AG04450 (cell line): ENCODE measurements around the gene NLRC5. TPM values are rescaled to one million over a fixed set of nuclear protein-coding genes. Genes with fewer than 3 reads are reported as not detected.
"Not testable (repeated sequence)": the region's sequence is repeated elsewhere in the genome, so short reads cannot be mapped to it uniquely, and the experiment has no call there.

Experiments used
- CTCF ChIA-PET: fragments of 300-600, 350-600 bp; formaldehyde crosslinking; extraction: SDS; loops from one replicate; lab custom pipeline; 2022; ENCODE audit warnings: antibody characterized with exemption, inconsistent platforms; lab: Charles Lee
- POLR2A ChIA-PET: fragments of 350-600 bp; formaldehyde crosslinking; extraction: SDS; loops from one replicate; lab custom pipeline; 2021; ENCODE audit warnings: antibody characterized with exemption, inconsistent platforms; lab: Yijun Ruan, JAX
- DNase-seq: peaks from one replicate; pipeline ENCODE4 v3.0.0-alpha.2; 2011; ENCODE audit warnings: low read depth, low spot score
- H3K27ac ChIP-seq: one replicate; pipeline ENCODE4 v1.5.1; 2012; ENCODE audit warnings: low read depth, low read length, control low read depth
- H3K27me3 ChIP-seq: one replicate; pipeline ENCODE4 v1.6.0; 2012; ENCODE audit warnings: low read length; ENCODE audit not compliant: control insufficient read depth, insufficient read depth
- H3K4me3 ChIP-seq: 2 replicates; pipeline ENCODE4 v1.5.1; 2011; ENCODE audit warnings: mild to moderate bottlenecking, low read depth, low read length, control low read depth
- H3K9me3 ChIP-seq: 2 replicates; pipeline ENCODE4 v1.5.1; 2012; ENCODE audit warnings: low read length; ENCODE audit not compliant: control insufficient read depth, insufficient read depth
- polyA plus RNA-seq: library from polyadenylated mRNA; depleted of rRNA; stranded (reverse); fragments of >200 nt; gene quantifications from 2 replicates; pipeline ENCODE4 v1.2.3, GENCODE V29; 2011
- TF ChIP-seq, protein P1 (sequence below): IDR thresholded peaks from 2 replicates; pipeline ENCODE4 v1.5.1; 2011; ENCODE audit warnings: low read depth, low read length, control low read depth, inconsistent platforms

NLRC5 gene
- polyA plus RNA-seq, 1 experiment, result 9.2 TPM

DNA sequence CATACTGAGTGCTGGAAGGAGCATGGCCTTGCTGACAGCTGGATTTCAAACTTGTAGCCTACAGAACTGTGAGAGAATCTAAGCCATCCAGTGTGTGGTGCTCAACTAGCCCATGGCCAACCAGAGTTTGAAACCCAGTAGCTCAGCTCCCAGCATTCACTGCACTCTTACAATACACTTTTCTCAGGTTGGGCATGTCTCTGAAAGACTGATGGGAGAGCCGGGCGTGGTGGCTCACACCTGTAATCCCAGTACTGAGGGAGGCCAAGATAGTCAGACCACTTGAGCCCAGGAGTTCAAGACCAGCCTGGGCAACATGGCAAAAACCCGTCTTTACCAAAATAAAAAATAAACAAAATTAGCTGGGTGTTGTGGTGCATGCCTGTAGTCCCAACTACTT lies 106.8 kb downstream of the NLRC5 start:
- no peak for DNase-seq
- TF ChIP-seq, protein P1, sequence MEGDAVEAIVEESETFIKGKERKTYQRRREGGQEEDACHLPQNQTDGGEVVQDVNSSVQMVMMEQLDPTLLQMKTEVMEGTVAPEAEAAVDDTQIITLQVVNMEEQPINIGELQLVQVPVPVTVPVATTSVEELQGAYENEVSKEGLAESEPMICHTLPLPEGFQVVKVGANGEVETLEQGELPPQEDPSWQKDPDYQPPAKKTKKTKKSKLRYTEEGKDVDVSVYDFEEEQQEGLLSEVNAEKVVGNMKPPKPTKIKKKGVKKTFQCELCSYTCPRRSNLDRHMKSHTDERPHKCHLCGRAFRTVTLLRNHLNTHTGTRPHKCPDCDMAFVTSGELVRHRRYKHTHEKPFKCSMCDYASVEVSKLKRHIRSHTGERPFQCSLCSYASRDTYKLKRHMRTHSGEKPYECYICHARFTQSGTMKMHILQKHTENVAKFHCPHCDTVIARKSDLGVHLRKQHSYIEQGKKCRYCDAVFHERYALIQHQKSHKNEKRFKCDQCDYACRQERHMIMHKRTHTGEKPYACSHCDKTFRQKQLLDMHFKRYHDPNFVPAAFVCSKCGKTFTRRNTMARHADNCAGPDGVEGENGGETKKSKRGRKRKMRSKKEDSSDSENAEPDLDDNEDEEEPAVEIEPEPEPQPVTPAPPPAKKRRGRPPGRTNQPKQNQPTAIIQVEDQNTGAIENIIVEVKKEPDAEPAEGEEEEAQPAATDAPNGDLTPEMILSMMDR, result no peak
- Histone ChIP-seq H3K27ac (no peak overlapping the region), H3K9me3 (no peaks in the 10 kb centered on the region), H3K27me3 (no peaks in the 10 kb centered on the region), H3K4me3 (no peak overlapping the region)
- ChIA-PET CTCF (interaction anchor here (0.6 to 1.2 kb wide), 2 partner anchors 12 to 71 kb away, joined by 3 to 4 read pairs; no protein-coding TSS in a partner anchor), POLR2A (no interaction called here)

DNA sequence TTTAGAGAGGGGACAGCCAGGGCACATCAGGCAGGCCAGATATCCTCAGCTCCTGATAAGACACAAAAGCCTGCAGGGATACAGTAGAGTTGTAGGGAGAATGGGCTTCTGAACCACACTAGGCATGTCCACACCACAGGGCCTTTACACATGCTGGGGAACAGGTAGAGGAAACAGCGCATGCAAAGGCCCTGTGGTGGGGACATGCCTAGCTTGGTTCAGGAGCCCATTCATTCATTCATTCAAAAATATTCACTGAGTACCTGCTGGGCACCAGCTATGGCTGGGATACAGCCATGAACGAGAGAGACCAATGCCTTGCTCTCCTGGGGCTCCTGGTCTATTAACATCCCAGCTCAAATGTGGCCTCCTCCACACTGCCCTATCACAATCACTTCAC lies 107.4 kb downstream of the NLRC5 start:
- CTCF ChIA-PET, result interaction anchor here (0.6 to 1.2 kb wide), 2 partner anchors 13 to 71 kb away, joined by 3 to 4 read pairs; no protein-coding TSS in a partner anchor

DNA sequence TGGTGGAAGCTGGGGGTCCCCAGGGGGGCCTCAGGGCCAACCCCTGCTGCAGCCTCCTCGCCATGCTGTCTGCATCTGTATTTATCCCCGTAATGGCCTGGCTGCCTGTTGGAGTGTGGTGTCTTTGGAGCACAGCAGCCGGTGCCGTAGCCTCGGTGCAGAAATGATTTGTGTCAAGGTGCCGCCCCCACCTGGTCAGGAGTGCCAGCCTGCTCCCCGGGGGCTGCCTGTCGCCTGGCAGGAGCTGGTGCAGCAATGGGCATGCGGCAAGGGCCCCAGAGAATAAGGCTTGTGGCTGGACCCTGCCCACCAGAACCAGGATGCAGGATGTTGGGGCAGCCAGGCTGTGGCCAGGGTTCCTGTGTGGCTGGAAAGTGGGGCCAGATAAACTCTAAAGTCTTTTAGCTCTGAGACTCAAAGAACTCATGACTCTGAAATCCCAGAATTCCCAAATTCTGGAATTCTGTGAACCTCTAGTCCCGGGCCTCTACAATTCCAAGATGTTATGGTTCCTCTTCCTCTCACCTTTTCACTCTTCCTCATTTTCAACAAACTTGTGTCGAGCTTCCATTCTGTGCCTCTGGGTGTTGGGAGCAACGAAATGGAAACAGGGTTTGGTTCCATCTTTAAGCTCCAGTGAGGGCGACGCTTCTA lies 109.0 kb downstream of the NLRC5 start:
- no peak for DNase-seq
- no peaks in the 10 kb centered on the region for H3K27me3 ChIP-seq
- TF ChIP-seq, protein P1, result no peak
- no peak overlapping the region for H3K4me3 ChIP-seq
- H3K27ac ChIP-seq, result no peak overlapping the region
- ChIA-PET POLR2A (no interaction called here), CTCF (interaction anchor here (4.5 kb wide), 1 partner anchor 14 kb away, joined by 17 read pairs; no protein-coding TSS in a partner anchor)
- H3K9me3 ChIP-seq, result no peaks in the 10 kb centered on the region

More for the DNA sequence above, 107.4 kb downstream of the NLRC5 start:
- TF ChIP-seq, protein P1, result no peak
- Histone ChIP-seq H3K9me3 (no peaks in the 10 kb centered on the region), H3K27me3 (no peaks in the 10 kb centered on the region), H3K4me3 (no peak overlapping the region), H3K27ac (no peak overlapping the region)
- no peak for DNase-seq
- POLR2A ChIA-PET, result no interaction called here

DNA sequence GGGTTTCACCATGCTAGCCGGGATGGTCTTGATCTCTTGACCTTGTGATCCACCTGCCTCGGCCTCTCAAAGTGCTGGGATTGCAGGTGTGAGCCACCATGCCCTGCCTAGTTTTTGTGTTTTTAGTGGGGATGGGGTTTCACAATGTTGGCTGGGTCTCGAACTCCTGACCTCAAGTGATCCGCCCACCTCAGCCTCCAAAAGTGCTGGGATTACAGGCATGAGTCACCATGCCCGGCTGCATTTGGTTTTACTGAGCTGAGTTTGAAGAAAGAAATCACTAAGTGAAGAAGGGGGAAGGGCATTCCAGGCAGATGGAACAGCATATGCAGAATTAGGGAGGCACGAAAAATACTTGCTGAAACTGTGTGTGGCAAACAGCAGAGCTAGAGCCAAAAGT lies 110.6 kb downstream of the NLRC5 start:
- H3K9me3 ChIP-seq, H3K27me3 ChIP-seq, H3K4me3 ChIP-seq, POLR2A ChIA-PET, H3K27ac ChIP-seq, DNase-seq: not testable (repeated sequence)
- CTCF ChIA-PET, result interaction anchor here (0.8 to 4.5 kb wide), 3 partner anchors 8 to 367 kb away, joined by 3 to 17 read pairs (median 7); partner anchors contain the start of gene CPNE2

- TF ChIP-seq, protein P1, result no peak
- H3K27ac ChIP-seq, result no peak overlapping the region
- H3K27me3 ChIP-seq, result no peaks in the 10 kb centered on the region
- no peaks in the 10 kb centered on the region for H3K9me3 ChIP-seq
- CTCF ChIA-PET, result interaction anchor here (0.6 to 4.5 kb wide), 3 partner anchors 8 to 16 kb away, joined by 3 to 17 read pairs (median 7); partner anchors contain the start of gene CPNE2
- POLR2A ChIA-PET, result no interaction called here
- H3K4me3 ChIP-seq, result no peak overlapping the region
- DNase-seq, result no peak
Observed at GRCh38 chr16:57100445-57100844, 111.1 kb downstream of the NLRC5 start.
